Stimulated activated CD8-positive, alpha-beta memory T cell treated with anti-CD3 and anti-CD28 coated beads, Interleukin-12 subunit alpha, Interleukin-12 subunit beta, amount 100 ng/mL, for 24 hours (primary cell): ENCODE results near the gene TPRX2.
A peak's percentile ranks its signal among the peaks of the same experiment; 100 is the strongest.
"Not testable (repeated sequence)": the region's sequence is repeated elsewhere in the genome, so short reads cannot be mapped to it uniquely, and the experiment has no call there.

ENCODE experiments used
- DNase-seq: peaks from one replicate; pipeline ENCODE4 v3.0.0-alpha.2; 2020; ENCODE audit errors: extremely low read depth

TPRX2 gene

DNA sequence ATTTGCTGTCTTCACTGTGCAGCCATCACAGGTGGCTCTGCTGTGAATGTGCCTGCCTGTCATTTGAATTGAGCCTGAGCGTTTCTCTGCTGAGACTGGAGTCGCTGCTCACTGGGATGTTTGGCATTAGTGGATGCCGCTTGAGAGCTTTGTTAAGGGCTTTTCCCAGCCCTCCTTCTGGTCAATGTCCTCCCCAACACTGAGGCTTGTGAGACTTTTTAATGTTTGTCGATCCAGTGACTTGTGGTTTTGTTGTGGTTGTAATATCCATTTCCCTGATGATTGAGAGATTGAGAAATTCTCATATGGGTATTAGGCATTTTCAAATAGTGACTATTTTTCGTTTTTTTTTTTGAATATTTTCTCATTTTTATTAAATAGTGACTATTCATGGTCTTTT lies 2.6 kb downstream of the TPRX2 start:
- no peak for DNase-seq

DNA sequence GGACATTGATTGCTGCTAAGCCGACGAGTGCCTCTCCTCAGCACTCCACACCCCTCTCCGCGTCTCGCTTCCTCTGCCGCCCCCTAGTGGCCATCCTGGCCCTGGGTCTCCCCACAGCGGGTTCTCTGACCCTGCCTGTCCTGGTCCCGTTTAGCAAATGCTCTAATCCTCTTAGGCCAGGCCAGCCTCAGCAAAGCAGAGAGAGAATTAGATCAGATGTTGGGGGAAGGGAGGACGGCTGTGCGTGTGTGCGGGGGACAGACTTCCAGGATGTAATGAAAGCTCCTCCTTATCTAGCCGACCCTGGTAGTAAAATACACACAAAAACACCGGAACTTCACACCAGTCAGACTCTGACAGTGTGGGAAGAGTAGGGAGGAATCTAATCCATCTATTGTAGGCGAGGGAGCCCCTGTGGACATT lies 4.5 kb downstream of the TPRX2 start:
- DNase-seq: peak; percentile 66

DNA sequence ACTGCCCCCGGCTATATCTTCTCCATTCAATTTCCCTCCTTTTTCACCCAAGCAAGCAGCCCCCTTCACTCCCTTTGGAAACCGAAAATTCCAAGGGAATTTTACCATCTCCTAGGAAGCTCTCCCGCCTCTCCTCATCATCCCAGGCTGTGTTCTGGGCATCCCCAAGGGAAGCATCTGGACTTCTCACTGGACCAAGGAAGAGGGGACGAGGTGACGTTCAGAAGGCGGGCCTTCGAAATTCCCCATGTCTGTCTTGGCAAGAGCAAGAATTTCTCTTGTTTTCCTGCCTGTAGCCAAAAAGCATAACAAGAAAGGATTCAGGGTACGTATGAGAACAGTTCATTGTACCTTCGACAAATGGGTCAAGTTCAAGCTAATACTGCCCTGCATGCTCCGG lies 6.1 kb downstream of the TPRX2 start:
- DNase-seq: no peak

DNA sequence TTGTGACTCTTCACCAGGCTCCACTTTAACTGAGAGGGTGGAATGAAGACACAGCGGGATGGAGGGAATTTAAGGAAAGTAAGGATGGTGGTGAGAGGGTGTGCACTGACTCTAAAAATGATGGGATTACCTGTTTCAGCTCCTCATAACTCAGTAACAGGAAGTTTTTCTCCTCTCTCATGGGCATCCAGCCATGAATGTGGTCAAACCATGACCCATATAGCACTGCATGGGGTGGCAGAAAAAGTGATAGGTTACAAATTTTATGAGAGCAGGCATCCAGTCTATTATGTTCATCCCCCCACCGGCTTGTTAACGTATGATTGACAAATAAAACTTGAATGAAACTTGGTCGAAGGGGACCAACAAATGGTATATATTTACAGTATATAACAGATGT lies 19.9 kb downstream of the TPRX2 start:
- DNase-seq: no peak

DNA sequence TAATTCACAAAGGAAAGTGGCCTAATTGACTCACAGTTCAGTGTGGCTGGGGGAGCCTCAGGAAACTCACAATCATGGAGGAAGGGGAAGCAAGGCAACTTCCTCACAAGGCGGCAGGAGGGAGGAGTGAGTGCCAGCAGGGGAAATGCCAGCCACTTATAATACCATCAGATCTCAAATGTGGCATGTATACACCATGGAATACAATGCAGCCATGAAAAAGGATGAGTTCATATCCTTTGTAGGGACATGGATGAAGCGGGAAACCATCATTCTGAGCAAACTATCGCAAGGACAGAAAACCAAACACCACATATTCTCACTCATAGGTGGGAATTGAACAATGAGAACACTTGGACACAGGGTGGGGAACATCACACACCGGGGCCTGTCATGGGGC lies 20.4 kb downstream of the TPRX2 start:
- not testable (repeated sequence) for DNase-seq

DNA sequence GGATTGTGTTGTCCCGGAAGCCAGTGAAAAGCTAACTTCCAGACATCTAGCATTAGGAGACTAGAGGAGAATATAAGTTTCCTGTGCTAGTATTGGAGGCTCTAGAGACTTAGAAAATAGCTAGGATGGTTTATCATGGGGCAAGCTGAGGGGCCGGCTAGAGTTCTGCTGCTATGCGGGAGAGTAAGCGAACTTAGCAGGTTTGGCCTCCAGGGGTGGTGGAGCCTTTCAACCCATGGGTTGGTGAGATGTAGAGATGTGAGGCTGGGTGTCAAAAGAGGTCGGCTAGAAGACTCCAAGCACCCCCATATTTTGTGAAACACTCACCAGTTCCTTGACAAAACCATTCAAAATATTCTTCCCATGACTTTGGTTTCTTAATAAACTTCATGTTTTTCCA lies 22.7 kb downstream of the TPRX2 start:
- DNase-seq: no peak

DNA sequence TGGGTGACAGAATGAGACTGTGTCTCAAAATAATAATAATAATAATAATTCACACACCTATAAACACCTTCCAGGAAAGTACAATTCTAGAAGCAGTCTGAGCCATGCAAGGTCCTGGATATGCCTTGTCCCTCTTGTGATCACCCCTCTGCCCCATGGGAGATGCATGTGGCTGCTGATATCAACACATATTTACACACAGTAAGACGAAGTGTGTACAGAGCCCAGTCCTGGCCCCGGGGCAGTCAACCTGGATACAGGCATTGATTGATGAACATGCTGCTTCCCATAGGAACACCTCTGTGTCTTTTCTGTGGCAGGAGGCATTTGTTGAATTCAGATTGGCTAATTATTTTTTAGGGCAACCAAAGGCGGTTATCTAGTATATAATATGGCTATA lies 23.9 kb downstream of the TPRX2 start:
- no peak for DNase-seq

DNA sequence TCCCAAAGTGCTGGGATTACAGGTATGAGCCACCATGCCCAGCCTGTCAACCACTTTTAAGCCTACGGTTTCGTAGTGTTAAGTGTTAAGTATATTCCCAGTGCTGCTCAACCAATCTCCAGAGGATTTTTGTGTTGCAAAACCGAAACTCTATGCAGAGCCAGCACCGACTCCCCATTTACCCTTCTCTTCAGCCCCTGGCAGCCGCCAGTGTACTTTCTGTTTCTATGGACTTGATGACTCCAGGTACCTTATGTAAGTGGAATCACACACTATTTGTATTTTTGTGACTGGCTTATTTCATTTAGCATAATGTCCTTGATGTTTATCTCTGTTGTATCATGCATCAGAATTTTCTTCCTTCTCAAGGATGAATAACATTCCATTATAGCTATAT lies 26.0 kb downstream of the TPRX2 start:
- DNase-seq: no peak

DNA sequence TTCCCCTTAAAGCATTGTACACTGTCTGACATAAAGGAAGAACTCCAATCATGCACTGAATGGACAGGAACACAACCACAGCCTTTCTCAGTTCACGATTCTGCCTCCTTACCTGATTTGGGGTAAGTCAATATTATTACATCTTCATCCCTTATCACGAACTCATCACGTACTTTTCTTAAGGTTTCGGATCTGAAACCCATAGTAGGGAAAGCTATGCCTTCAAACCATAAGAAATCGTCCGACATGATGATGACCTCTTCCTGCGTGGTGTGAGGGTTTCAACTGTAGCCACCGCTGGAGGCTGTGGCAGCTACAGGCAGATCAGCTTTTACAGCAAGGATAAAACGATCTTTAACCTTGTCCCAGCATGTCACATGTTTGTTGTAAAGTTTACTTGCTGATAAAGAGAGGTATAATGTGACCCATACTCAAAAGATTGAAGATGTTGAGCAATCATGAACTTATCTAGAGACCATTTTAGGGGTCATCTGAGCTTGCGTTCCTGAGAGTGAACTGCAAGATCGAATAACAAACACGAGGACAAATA lies 27.1 kb downstream of the TPRX2 start, which contains the start of gene SULT2A1:
Gene SULT2A1 (minus strand): TSS at position 306 of the 550 bp plus-strand sequence. CDS start 58 bp downstream, at position 248.
- no peak for DNase-seq

DNA sequence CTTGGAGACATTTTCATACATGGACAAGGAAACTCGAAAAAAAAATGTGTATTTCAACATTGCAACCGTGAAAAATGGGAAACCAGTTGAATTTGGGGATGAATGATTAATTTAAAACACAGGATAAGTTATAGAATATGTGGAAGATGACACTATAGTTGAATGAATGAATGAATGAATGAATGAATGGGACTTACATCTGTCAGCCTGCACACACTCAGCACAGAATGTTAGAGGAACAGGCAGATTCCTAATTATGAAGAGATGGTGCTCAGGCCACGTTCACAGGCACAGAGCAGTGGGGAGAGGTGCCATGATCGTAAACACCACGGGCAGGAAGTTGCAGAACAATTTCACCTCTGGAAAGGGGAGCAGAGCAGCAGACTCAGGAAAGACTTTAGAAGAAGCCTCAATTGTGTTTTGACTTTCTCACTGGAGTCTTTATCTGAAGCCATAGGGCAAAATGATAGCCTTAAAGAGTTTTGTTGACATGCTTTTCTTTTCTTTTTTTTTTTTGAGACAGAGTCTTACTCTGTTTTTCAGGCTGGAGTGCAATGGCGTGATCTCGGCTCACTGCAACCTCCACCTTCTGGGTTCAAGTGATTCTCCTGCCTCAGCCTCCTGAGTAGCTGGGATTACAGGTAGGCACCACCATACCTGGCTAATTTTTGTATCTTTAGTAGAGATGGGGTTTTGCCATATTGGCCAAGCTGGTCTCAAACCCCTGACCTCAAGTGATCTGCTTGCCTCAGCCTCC lies 32.0 kb downstream of the TPRX2 start:
- no peak for DNase-seq

DNA sequence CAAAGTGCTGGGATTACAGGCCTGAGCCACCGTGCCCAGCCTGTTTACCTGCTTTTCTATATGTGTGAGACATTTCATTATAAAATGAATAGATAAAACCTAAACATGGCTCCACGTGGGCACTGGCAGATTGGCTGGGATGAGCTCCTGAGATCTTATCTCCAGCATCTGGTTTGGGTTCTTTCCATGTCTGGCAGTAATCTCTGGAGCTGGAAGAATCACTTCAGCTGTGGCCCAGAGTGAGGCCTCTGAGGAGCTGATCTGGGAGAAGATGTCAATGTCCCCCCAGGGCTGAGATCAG lies 32.5 kb downstream of the TPRX2 start:
- no peak for DNase-seq

DNA sequence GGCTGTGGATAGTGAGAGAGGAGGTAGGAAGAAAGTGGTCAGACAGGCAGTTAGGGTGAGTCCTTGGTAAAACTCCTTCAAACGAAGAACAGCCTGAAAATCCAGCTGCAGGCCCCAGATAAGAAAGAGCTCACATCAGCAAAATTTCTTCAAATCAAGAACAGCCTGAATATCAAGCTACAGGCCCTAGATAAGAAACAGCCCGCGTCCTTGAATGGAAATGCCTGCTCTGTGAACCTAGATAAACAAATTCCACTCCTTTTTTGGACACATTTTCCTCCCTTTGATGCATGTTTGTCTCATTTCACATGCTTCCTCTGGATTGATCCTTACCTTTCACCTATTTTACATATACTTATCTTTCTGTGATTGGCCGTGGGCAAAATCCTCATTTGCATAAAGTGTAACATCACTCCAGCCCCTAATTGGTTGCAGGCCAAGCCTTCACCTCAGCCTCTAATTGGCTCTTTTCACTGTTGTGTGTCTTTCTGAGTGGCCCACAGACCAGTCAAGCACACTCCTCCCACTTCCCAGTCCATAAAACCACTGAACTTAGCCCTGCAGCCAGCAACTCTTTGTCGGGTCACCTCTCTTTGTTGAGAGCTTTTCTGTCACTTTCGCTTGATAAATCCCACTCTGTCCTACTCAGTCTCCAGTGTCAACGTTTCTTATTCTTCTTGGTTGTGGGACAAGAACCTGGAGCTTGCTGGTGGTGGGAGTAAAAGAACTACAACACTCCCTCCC lies 33.1 kb downstream of the TPRX2 start:
- DNase-seq: no peak

DNA sequence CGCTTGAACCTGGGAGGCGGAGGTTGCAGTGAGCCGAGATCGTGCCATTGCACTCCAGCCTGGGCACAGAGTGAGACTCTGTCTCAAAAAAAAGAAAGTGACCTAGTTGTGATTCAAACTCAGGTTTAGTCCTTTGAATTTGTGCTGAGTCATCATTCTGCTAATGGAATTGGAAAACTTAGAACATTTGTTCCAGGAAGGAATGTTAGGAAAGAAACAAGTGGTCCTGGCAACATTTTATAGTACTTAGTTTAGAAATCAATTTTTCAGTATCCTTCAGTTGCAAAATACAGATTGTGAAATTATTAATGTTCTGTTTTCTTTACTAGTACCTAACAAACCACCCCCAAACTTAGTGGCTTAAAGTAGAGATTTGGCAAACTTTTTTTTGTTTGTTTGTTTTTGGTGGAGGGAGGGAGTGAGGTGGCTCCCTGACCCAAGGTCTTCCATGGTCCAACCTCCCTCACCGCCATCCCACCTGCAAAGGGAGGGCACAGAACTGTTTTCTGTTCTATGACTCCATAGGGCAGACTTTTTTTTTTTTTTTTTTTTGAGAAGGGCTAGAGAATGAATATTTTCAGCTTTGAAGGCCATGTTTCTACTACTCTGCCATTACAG lies 36.2 kb downstream of the TPRX2 start:
- no peak for DNase-seq

DNA sequence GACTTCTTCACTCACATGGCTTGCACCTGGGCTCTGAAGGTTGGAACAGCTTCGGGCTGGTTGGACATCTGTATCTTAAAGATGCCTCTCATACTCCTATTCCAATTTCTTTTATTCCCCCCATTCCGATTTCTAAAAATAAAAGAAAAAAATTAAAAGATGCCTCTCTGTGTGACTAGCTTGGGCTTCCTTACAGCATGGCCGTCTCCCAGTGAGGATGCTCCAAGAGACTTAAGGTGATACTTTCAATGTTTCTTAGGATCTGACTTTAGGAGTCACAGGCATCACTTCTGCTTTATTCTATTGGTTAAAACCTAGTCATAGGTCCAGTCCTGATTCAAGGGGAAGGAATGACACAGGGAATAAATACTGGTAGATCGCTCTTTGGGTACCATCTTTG lies 37.0 kb downstream of the TPRX2 start:
- DNase-seq: no peak

DNA sequence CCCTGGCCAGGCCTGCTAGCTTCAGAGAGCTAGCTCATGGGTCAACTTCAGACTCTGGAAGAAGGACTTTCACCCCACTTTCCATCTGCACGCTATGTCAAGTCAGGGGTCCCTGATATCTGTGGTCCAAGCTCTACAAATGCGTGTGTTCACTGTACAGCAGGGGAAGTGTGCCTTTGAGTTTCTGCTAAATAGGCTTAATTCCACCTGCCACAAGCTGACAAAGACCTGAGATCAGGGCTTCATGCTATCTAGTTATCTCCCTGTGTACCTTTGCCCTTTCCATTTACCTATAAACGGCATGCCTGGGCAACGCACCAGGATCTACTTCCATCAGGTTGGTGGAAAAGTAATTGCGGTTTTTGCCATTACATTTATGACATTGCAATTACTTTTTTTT lies 37.7 kb downstream of the TPRX2 start:
- DNase-seq: no peak

DNA sequence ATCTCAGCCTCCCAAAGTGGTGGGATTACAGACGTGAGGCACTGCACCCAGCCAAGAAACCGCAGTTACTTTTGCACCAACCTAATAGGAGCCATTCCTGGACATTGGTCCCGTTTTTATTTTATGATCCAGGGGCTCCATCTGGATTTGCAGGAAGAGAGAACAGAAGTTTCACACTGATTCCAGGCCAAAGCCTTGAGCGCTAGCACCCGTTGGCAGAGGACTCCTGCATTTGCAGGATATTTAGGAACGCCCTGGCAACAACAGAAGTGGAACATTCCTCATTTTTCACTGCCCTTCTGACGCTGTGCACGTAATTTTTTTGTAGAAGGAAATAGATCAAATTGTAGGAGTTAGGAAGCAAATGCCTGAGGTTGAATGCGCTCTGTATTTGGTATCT lies 38.8 kb downstream of the TPRX2 start:
- no peak for DNase-seq

DNA sequence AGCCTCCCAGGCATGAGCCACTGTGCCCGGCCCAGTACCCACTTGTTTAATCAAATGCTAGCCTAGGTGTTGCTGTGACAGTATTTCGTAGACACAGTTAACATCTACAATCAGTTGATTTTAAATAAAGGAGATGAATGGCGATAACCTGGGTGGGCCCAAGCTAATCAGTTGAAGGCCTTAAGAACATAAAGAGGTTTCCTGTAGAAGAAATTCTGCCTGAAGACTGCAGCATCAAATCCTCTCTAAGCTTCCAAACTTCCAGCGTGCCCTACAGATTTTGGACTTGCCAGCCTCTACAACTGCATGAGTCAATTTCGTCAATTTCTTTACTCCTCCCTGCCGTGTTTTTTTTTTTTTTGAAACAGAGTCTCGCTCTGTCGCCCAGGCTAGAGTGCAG lies 40.3 kb downstream of the TPRX2 start:
- no peak for DNase-seq

DNA sequence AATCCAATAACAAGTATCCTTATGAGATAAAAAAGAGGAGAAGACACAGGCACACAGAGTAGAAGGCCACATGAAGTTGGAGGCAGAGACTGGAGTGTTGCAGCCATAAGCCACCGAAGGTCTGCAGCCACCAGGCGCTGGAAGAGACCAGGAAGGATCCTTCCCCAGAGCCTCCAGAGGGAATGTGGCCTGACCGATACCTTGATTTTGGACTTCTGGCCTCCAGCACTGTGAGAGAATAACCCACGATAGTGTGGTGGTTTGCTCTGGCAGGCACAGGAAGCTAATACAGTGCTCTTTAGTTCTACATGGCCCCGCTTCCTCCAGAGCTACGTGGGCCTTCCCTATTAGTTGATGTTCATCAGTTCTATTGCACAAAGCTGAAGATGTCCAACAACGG lies 42.3 kb downstream of the TPRX2 start:
- DNase-seq: no peak

DNA sequence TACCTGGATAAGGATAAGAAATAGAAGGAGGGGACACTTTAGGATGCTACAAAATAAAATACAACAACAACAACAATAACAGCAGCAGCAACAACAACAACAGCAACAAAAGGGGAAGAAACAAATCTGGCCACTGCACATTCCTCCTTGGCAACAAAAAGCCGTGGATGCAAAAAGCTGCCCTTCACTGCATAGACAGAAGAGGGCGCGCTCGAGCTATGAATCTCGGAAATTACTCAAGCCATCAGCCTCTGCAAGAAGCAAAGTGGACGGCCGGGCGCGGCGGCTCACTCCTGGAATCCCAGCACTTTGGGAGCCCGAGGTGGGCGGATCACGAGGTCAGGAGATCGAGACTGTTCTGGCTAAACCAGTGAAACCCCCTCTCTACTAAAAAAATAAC lies 50.3 kb downstream of the TPRX2 start:
- DNase-seq: peak; percentile 27

DNA sequence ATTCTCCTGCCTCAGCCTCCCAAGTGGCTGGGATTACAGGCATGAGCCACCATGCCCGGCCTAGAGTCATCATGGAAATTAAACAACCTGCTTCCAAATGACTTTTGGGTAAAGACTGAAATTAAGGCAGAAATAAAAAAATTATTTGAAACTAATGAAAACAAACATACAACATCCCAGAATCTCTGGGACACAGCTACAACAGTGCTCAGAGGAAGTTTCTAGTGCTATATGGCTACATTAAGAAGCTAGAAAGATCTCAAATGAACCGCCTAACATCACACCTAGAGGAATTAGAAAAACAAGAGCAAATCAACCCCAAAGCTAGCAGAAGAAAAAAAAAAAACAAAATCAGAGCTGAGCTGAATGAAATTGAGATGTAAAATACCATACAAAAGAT lies 51.2 kb downstream of the TPRX2 start:
- not testable (repeated sequence) for DNase-seq
